NCI-H1105 (cell line): ENCODE data around the gene EXOC3.

Experiments used
- DNase-seq: peaks from one replicate; lab custom pipeline; 2025; lab: John Stamatoyannopoulos, UW

EXOC3 gene

GRCh38 chr5:439636-440035, 3.3 kb upstream of the EXOC3 start:
- no peak for DNase-seq

DNA sequence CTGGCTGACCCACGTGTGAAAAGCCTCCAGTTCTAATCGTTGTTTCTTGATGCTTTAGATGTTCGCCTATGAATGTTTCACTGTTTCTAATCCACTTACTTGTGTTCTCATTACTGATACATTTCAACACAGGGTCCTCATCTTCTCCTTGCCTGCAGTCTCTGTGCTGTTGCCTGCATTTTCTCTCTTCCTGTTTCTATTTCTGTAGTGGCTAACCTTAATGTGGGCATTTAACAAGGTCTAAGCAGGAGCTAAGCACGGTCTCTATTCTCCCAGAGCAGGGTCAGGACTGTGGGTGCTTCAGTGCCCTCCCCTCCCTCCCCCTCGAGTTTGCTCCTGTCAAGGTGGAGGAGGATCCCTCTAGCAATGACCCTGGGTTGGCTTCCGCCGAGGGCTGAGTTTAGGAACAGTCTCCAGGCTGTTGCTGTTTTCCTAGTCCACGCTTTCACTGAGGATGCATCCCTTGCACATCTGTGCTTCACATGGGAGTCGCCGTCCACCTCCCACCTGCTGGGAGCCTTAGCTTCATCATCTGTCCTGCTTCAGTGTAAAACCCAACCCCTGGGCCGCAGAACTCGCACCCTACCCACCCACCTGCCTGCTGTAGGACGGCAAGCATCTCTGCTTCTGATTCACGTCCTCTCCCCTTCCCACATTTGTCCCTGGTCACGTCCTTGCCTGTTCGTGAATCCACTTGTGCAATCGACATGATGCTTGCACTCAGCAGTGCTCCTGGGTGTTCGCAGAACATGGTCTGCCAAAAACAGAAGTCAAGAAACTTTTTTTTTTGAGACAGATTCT, 2.4 kb upstream of the EXOC3 start:
- DNase-seq = no peak

- no peak for DNase-seq
Observed at GRCh38 chr5:441996-442334, 1.0 kb upstream of the EXOC3 start.

DNA sequence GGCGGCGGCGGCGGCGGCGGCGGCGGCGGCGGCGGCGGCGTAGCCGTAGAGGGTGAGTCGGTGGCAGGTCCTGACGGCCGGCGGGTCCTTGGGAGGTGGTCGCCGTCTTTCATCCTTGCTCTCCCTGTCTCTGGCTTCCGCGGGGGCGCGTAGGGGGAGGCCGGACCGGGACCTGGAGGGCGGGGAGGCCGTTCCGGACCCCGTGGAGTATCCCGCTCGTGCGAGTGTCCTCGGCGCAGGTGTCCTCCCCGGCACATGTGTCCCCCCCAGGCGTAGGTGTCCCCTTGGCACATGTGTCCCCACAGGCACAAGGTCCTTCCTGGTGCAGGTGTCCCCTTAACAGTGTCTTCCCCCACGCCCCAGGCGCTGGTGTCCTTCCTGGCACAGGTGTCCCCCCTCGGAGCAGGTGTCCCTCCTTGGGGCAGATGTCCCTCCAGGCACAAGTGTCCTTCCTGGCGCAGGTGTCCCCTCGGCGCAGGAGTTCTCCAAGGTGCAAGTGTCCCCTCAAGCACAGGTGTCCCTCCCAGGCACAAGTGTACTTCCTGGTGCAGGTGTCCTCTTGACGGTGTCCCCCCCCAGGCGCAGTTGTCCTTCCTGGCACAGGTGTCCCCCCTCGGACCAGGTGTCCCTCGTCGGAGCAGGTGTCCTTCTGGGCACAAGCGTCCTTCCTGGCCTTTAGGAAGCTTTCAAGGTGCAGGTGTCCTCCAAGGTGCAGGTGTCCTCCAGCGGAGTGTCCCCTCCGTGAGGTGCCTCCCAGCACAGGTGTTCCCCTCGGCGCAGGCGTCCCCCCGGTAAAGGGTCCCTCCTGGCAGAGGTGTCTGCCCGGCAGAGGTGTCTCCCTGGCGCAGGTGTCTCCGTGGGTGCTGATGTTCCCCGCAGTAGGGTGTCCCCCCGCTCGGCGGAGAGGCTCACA, 519 bp downstream of the EXOC3 start:
- peak; percentile 25 for DNase-seq

DNA sequence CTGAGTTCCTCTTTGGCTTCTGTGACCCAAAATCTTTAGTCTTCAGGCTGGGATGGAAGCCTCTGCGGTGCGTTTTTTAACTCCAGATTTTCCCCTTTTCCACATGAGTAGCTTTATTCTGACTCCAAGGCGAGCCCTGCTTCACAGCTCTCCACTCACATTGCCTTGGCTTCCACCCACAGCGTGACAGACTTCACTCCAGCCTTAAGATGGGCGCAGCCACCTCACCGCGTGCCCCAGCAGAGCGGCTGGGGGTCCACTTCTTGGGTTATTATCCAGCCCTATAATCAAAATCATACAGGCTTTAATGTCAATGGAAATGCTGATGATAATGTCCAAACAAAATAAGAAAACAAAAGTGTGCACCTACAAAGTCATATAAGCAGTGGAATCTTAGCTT, 1.2 kb downstream of the EXOC3 start:
- no peak for DNase-seq

DNA sequence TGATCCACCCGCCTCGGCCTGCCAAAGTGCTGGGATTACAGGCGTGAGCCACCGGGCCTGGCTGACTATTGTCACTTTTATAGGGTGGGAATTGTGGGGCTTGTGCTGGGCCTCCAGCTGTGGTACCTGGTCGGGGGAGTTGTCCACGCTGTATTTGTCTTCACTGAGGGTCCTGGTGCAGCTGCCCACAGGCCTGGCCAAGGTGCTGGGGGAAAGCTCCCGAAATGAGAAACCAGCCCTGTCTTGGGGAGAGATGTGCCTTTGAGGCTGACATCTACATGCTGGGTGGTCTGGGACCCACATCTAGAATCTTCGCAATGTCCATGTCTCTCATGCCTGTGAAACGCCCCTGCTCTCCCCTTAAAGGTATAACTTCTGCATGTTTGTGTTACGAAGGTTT, 2.6 kb downstream of the EXOC3 start:
- no peak for DNase-seq

DNA sequence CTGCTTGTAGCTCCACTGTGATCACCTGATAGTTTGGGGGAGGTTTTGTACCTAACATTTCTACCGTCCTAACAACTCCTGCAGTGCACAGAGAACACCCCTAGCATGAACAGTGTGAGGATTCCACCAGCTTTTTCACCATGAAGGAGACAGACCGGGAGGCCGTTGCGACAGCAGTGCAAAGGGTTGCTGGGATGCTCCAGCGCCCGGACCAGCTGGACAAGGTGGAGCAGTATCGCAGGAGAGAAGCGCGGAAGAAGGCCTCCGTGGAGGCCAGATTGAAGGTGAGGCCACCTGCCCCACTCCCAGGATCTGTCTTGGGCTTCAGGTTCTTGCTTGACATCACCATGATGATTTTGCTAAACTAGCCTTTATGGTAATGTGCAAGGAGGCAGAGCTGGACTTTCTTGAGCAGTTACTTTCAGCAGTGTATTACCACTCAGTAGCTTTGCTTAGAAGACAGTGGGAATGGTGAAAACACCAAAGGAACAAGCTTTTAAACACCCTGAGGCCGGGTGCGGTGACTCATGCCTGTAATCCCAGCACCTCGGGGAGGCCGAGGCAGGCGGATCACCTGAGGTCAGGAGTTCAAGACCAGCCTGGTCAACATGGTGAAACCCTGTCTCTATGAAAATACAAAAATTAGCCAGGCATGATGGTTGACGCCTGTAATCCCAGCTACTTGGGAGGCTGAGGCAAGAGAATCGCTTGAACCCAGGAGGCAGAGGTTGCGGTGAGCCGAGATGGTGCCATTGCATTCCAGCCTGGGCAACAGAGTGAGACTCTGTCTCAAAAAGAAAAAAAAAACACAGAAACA, 3.3 kb downstream of the EXOC3 start:
- no peak for DNase-seq

GRCh38 chr5:446883-447263, 3.9 kb downstream of the EXOC3 start:
- DNase-seq = peak; percentile 15

DNA sequence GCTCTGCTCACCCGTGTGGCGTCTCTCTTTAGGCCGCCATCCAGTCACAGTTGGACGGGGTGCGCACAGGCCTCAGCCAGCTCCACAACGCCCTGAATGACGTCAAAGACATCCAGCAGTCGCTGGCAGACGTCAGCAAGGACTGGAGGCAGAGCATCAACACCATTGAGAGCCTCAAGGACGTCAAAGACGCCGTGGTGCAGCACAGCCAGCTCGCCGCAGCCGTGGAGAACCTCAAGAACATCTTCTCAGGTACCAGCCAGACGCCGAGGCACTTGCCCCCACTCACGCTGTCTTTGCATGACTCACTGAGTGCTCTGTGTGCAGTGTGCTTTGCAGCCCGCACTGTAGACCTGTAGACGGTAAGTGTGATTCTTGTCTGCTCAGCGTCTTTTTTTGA, 4.5 kb downstream of the EXOC3 start:
- DNase-seq = no peak

DNA sequence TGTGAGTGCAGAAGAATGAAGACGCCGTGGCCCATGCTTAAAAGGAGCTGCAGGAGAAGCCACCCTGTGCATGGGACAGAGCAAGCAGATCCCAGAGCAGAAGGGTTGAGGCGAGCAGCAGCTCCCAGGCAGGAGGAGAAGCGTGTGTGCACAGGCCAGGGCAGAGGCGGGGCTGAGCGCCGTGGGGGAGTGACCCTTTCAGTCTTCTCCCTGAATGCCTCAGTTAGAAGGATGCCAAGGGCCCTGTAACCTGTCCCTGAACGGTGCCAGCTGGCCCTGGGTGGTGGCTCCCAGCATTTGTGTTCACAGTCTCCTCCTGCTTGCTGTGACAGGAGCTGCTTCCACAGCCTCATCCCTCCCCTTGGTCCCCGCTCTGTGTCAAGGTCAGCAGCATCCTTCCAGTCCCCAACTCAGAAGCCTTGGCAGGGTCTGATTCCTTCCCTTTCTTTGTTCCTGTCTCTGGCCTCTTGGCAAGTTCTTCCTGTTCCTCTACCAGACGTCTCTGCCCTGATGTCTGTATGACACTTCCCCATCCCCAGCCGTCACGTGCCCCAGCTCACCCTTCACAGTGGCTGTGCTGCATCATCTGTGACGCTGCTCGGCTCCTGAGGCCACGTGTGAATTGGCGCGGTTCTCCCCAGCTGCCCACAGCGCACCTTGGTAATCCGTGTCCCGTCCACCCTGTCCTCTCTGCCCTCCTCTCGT, 5.2 kb downstream of the EXOC3 start:
- no peak for DNase-seq

DNA sequence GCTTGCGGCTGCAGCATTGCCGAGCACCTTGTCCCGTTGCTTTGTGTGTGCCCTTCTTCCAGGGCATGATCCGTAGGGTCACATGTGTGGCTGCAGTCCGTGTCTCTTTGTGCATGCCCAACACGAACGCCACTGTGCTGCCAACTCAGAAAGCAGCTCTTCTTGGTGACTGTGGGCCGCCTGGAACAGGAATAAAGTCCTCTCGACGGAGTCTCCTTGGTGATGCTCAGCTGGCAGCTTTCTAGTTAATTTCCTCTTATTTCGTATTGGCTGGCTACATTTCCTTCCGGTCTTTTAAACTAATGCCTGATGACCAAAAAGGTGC, 5.8 kb downstream of the EXOC3 start:
- no peak for DNase-seq

DNA sequence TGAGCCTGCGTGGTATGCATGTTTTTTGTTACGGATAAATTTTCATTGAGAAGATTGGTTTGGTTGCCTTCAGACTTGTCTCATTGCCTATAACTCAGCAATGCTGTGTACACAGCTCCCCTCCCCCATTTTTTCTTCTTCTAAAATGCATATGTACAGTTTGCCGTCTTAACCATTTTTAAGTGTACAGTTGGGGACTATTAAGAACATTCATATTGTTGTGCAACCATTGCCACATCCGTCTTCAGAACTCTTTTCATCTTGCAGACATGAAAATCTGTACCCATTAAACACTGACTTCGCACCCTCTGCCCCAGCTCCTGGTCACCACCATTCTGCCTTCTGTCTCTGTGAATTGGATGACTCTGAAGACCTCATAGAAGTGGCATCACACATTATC, 6.2 kb downstream of the EXOC3 start:
- no peak for DNase-seq

GRCh38 chr5:451587-452458, 8.8 kb downstream of the EXOC3 start:
- no peak for DNase-seq

DNA sequence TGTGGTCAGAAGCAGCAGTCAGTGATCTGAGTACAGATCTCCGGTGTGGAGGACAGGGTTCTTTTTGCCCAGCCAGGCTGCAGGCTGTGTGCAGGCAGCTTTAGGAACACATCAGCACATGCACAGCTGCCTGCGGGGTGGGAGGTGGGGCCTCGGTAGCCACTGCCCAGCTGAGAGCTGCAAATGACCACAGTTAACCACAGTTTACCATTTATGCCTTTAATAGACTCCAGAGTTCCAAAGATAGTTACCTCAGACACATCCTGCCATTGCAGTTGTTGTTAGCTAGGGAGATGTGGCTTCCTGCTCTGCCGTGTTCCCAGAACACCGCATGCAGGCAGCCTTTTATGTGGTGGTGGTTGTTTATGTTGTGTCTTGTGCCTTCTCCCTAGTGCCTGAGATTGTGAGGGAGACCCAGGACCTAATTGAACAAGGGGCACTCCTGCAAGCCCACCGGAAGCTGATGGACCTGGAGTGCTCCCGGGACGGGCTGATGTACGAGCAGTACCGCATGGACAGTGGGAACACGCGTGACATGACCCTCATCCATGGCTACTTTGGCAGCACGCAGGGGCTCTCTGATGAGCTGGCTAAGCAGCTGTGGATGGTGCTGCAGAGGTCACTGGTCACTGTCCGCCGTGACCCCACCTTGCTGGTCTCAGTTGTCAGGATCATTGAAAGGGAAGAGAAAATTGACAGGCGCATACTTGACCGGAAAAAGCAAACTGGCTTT, 10.2 kb downstream of the EXOC3 start:
- no peak for DNase-seq

DNA sequence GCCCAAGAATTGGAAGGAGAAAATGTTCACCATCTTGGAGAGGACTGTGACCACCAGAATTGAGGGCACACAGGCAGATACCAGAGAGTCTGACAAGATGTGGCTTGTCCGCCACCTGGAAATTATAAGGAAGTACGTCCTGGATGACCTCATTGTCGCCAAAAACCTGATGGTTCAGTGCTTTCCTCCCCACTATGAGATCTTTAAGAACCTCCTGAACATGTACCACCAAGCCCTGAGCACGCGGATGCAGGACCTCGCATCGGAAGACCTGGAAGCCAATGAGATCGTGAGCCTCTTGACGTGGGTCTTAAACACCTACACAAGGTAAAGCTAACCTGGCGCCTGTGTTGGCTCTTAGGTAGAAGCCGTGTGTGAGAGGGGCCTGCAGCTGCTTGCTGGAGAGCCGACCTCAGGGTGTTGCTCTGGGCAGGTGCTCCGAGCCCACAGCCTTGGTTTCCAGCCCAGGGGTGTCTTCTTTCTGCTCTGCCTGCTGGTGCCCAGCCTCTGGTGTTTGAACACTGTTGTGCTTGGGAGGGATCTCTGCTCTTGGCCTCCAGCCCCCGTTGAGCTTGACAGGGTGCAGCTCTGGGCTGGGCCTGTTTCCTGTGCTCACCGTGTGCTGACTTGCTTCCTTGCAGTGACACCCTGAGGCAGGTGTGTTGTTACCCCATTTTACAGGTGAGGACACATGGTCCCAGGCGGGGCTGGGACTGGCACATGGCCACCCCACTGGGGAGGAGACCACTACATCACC, 10.9 kb downstream of the EXOC3 start:
- no peak for DNase-seq

DNA sequence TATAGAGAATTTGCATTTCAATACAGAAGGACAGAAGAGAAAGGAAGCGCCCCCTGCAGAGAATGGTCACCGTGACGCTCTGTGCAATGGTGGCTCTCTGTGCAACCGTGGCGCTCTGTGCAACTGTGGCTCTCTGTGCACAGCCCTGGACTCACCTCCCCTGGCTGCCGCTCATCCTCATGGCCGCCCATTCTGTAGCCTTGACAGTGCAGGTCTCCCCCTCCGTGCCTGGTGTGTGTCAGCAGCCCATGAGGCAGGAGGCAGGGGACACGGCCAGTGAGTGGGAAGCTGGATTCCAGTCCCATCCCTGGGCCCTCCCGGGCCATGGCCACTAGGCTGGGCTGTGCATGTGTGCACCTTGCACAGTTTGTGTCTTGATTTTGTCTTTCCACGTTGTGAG, 12.0 kb downstream of the EXOC3 start:
- no peak for DNase-seq

GRCh38 chr5:455806-456205, 12.8 kb downstream of the EXOC3 start:
- DNase-seq = no peak

DNA sequence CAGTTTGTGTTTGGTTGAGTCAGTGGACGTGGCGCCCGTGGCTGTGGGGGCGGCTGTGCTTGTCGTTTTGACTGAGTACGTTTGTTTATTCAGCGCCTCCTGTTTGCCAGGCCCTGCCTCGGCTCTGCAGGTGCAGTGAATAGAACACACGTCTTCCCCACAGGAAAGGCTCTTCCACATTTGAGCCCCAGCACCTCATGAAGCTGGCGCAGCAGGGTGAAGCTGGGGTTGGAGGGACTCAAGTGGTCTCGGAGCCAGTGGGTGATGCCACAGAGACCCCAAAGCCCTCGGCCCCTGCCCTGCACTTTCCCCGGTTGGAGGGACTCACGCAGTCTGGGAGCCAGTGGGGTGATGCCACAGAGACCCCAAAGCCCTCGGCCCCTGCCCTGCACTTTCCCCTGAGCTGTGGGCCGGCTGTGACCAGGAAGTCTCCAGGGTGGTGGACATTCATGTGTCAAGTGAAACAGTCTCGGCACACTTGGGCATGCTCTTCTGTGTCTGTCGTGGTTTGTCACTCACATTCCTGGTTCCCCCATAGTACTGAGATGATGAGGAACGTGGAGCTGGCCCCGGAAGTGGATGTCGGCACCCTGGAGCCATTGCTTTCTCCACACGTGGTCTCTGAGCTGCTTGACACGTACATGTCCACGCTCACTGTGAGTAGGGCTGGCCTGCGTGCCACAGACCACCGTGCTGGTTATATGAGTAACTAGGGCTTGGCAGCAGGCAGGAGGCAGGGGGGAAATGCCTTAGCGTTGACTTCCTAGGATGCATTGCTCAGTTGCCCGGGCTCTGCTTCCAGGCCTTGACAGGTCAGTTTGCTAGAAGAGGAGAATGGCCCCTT, 13.6 kb downstream of the EXOC3 start:
- no peak for DNase-seq
